GM12873 (cell line): ENCODE data around the gene ERCC8.

Source experiments
- CTCF ChIP-seq: IDR thresholded peaks from 2 replicates; pipeline ENCODE4 v1.5.1; 2012; ENCODE audit warnings: low read depth, mild to moderate bottlenecking, moderate library complexity, low read length, control low read depth; ENCODE audit not compliant: insufficient read depth; ENCODE audit errors: missing control alignments

ERCC8 gene

DNA sequence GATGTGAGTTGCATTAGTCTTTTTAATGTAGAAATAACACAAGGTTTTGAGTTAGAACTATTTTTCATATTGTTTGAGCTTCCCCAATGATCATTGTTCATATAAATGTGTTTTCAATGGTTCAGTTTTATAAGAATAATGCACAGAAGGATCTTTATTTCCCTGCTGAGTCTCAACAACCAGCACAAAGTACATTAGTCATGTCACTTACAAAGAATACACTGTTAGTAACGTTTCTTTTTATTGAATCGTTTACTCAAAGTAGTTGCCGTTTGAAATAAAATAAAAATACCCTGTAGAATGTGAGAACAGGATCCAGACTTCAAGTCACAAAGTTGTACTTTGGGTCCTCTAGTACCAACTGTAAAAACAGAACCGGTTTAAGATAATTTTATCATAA, 41.5 kb downstream of the ERCC8 start:
- TF ChIP-seq CTCF = no peak

DNA sequence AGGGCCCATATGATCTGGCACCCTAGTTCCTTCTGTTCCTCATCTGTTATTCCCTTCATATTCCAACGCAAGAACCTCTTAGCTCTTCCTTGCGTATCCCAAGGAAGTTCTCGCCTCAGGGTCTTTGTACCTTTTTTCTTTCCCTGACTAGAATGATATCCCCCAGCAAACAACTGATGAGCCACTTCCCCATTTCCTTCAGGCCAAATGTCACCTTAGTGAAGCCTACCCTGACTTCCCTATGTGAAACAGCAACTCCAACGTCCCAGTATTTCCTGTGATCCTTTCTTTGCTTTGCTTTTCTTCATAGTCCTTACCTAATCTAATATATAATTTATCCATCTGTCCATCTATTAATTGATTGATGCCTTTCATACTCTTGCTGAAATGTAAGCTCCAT, 47.9 kb downstream of the ERCC8 start:
- TF ChIP-seq CTCF = no peak

DNA sequence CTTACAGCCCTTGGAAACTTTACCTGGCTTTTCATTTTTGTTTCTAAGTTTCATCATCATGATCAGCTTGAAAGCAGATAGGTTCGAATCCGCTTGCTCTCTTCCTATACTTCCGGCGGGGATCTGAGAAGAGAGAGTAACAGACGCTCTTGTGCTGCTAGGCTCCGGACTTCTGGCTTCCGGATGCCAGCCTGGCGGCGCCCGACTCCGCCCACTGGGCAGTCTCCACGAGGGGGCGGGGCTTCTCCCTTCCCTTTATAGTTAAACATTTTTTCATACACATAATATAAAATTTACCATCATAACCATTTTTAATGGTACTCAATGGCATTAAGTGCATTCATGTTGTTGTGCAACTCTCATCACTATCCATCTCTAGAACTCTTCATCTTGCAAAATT, 51.3 kb downstream of the ERCC8 start:
- no peak for TF ChIP-seq CTCF

- TF ChIP-seq CTCF = no peak
These were observed 53.2 kb downstream of the ERCC8 start for GRCh38 chr5:60891667-60892066.

- no peak for TF ChIP-seq CTCF
These were observed 56.4 kb downstream of the ERCC8 start for GRCh38 chr5:60888359-60889061.

GRCh38 chr5:60887746-60888145, 57.1 kb downstream of the ERCC8 start:
- TF ChIP-seq CTCF = no peak

DNA sequence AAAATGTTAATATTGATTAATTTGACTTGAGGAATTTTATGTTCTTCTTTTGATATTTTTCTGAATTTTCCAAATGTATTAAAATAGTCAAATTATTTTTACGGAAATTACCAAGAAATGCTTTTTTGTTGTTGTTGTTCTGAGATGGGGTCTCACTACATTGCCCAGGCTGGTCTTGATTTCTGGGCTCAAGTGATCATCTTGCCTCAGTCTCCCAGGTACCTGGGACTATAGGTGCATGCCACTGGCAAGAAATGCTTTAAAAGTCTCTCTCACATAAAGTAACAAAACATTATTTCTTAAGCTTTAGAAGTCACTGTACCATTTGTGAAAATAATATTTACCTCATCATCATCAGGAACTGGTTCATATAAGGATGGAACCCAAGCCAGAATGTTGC, 57.8 kb downstream of the ERCC8 start:
- no peak for TF ChIP-seq CTCF
